K562 (cell line): ENCODE measurements around the gene NCKAP1. TPM values are rescaled to one million over a fixed set of nuclear protein-coding genes. Genes with fewer than 3 reads are reported as not detected.

Experiments used
- EGR1 ChIP-seq: fragments of 450-650 bp; conservative IDR thresholded peaks from 2 replicates; pipeline ENCODE4 v1.6.1; 2017; ENCODE audit warnings: mild to moderate bottlenecking
- ESRRA ChIP-seq: fragments of 450-650 bp; IDR thresholded peaks from 2 replicates; pipeline ENCODE4 v1.6.1; 2014; ENCODE audit warnings: low read depth, mild to moderate bottlenecking, moderate library complexity, borderline replicate concordance
- FUS ChIP-seq: fragments of 200-400 bp; formaldehyde crosslinking; optimal IDR thresholded peaks from 2 replicates; pipeline ENCODE3; 2017; ENCODE audit warnings: low read depth, low read length
- HMBOX1 ChIP-seq: sonication (generic); IDR thresholded peaks from 2 replicates; pipeline ENCODE4 v1.6.1; 2016
- HOMEZ ChIP-seq: fragments of 250-450 bp; sonication (Bioruptor Pico); IDR thresholded peaks from 2 replicates; pipeline ENCODE4 v1.4.0; 2020; ENCODE audit warnings: mild to moderate bottlenecking, moderate library complexity
- JUN ChIP-seq, 2 experiments: sonication (generic) in 1 of 2; formaldehyde crosslinking in 1 of 2; IDR thresholded peaks; 2 replicates each; pipeline versions ENCODE4 v1.6.1 to v1.8.0; 2012 to 2022; ENCODE audit warnings: borderline replicate concordance in 2 of 2, mild to moderate bottlenecking in 2 of 2, improper control_type of control experiment in 1 of 2, low read depth in 1 of 2, low read length in 1 of 2, missing genetic modification reagents in 1 of 2
- NR3C1 ChIP-seq: sonication (generic); formaldehyde crosslinking; IDR thresholded peaks from 2 replicates; pipeline ENCODE4 v1.8.1; 2022; ENCODE audit warnings: missing genetic modification reagents
- REST ChIP-seq, 2 experiments: fragments of 450-650 bp; formaldehyde crosslinking in 1 of 2; IDR thresholded peaks; 2 replicates each; pipeline versions ENCODE4 v1.4.0 to v1.6.1; 2014 to 2020; ENCODE audit warnings: mild to moderate bottlenecking in 2 of 2, borderline replicate concordance in 1 of 2, low read depth in 1 of 2
- SMAD1 ChIP-seq: fragments of 150-350 bp; IDR thresholded peaks from 2 replicates; pipeline ENCODE4 v1.6.1; 2014; ENCODE audit warnings: low read length, low read depth; ENCODE audit not compliant: partially characterized antibody
- TAF1 ChIP-seq: IDR thresholded peaks from 2 replicates; pipeline ENCODE4 v1.6.1; 2011; ENCODE audit warnings: mild to moderate bottlenecking, low read length, moderate library complexity; ENCODE audit not compliant: insufficient read depth, control insufficient read depth, severe bottlenecking; ENCODE audit errors: extremely low read depth
- ZNF561 ChIP-seq: fragments of 450-650 bp; formaldehyde crosslinking; conservative IDR thresholded peaks from 2 replicates; pipeline ENCODE4 v1.4.0; 2020; ENCODE audit warnings: mild to moderate bottlenecking, moderate library complexity
- ZNF75A ChIP-seq: fragments of 450-650 bp; formaldehyde crosslinking; IDR thresholded peaks from 2 replicates; pipeline ENCODE4 v1.4.0; 2020; ENCODE audit warnings: mild to moderate bottlenecking
- polyA plus RNA-seq, 8 experiments: library from polyadenylated mRNA; depleted of rRNA in 4 of 8; stranded (reverse) in 5 of 8; unstranded in 3 of 8; fragments of >200 nt; fragmentation: Nextera tagmentation in 2 of 8; fragmentation: Illumina TruSeq in 1 of 8; extraction: Ambion mirVana in 2 of 8; extraction: Trizol in 1 of 8; gene quantifications; 2 replicates each; pipeline versions ENCODE4 v1.2.1 to v1.2.3, GENCODE V29; 2011 to 2014; ENCODE audit warnings: inconsistent platforms in 1 of 8, missing spikeins in 1 of 8
- total RNA-seq, 7 experiments: library from RNA; depleted of rRNA in 6 of 7; stranded (reverse); fragments of >200 nt in 6 of 7; fragmentation: Illumina TruSeq in 2 of 7; extraction: Trizol in 2 of 7; gene quantifications; 2 replicates each; pipeline versions ENCODE4 v1.2.1 to v1.2.3, GENCODE V29; 2011 to 2021; ENCODE audit warnings: low replicate concordance in 1 of 7

The NCKAP1 gene
- total and polyA plus RNA-seq, 9 of the 15 experiments (the other 6 are each of a cell fraction or from before 2014, with no cell fraction given) = 34.0 to 153 (median 88.7) TPM

- TF ChIP-seq HOMEZ (CRISPR knock-in tag) (peak; percentile 84; the same call in 1 of the 2 replicates), FUS (peak; percentile 43), JUN (IDR thresholded peaks at IDR 0.05; ENCODE audit: borderline replicate concordance, low read depth, low read length) (no peak), JUN (CRISPR knock-in tag; IDR thresholded peaks at IDR 0.05; ENCODE audit: borderline replicate concordance) (0 out of 2 replicates have a peak, but pooled peaks have one; percentile 27), NR3C1 (CRISPR knock-in tag) (0 out of 2 replicates have a peak, but pooled peaks have one; percentile 42), SMAD1 (no peak), ZNF75A (peak; percentile 65; the same call in 1 of the 2 replicates), ESRRA (peak; percentile 46; the same call in 1 of the 2 replicates), EGR1 (peak; percentile 52), ZNF561 (CRISPR knock-in tag) (no peak), HMBOX1 (peak; percentile 38; the same call in 1 of the 2 replicates), REST (IDR thresholded peaks at IDR 0.05; ENCODE audit: borderline replicate concordance) (peak; percentile 69), REST (CRISPR knock-in tag; IDR thresholded peaks at IDR 0.05; ENCODE audit: low read depth) (no peak), TAF1 (peak; percentile 84)
Measured at GRCh38 chr2:183038341-183039300, at the start of gene NCKAP1 (continued).
